Fibroblast of lung (primary cell): ENCODE data around the gene SSX5. TPM values are rescaled to one million over a fixed set of nuclear protein-coding genes. Genes with fewer than 3 reads are reported as not detected.
"Not testable (repeated sequence)": the region's sequence is repeated elsewhere in the genome, so short reads cannot be mapped to it uniquely, and the experiment has no call there.

Experiments used
- DNase-seq, 2 donors: peaks; one replicate each; pipeline versions ENCODE4 v3.0.0 to v3.0.0-alpha.2; 2010; ENCODE audit warnings: low read depth in 2 of 2
- H2AFZ ChIP-seq: 2 replicates; pipeline ENCODE4 v1.5.1; 2012; ENCODE audit warnings: low read length, control low read depth, inconsistent platforms
- H3K27ac ChIP-seq: 2 replicates; pipeline ENCODE4 v1.5.1; 2011; ENCODE audit warnings: low read length, control low read depth; ENCODE audit not compliant: insufficient read depth
- H3K27me3 ChIP-seq: 2 replicates; pipeline ENCODE4 v1.5.1; 2011; ENCODE audit warnings: mild to moderate bottlenecking, low read length; ENCODE audit not compliant: control insufficient read depth, insufficient read depth
- H3K36me3 ChIP-seq: 2 replicates; pipeline ENCODE4 v1.5.1; 2011; ENCODE audit warnings: low read length; ENCODE audit not compliant: control insufficient read depth, insufficient read depth
- H3K4me1 ChIP-seq: 2 replicates; pipeline ENCODE4 v1.5.1; 2011; ENCODE audit warnings: low read length; ENCODE audit not compliant: control insufficient read depth, insufficient read depth; ENCODE audit errors: extremely low read depth
- H3K4me2 ChIP-seq: 2 replicates; pipeline ENCODE4 v1.5.1; 2011; ENCODE audit warnings: low read length, control low read depth; ENCODE audit not compliant: insufficient read depth; ENCODE audit errors: extremely low read depth
- H3K4me3 ChIP-seq, 4 experiments: fragments of 200-600 bp in 1 of 4; sonication (generic) in 1 of 4; replicated peaks in 1 of 4; 2 replicates each; pipeline ENCODE4 v1.5.1; 2011 to 2016; ENCODE audit warnings: low read length in 4 of 4, low read depth in 3 of 4, mild to moderate bottlenecking in 3 of 4, control low read depth in 2 of 4, inconsistent platforms in 1 of 4, mixed read lengths in 1 of 4; ENCODE audit not compliant: insufficient read depth in 1 of 4; ENCODE audit errors: control extremely low read depth in 1 of 4
- H3K79me2 ChIP-seq: 2 replicates; pipeline ENCODE4 v1.5.1; 2012; ENCODE audit warnings: mild to moderate bottlenecking, low read length, inconsistent platforms; ENCODE audit not compliant: control insufficient read depth, insufficient read depth
- H3K9ac ChIP-seq: 2 replicates; pipeline ENCODE4 v1.5.1; 2011; ENCODE audit warnings: mild to moderate bottlenecking, low read length, control low read depth; ENCODE audit not compliant: insufficient read depth
- H3K9me3 ChIP-seq: 2 replicates; pipeline ENCODE4 v1.5.1; 2012; ENCODE audit warnings: low read depth, low read length; ENCODE audit not compliant: control insufficient read depth, insufficient read depth
- H4K20me1 ChIP-seq: 2 replicates; pipeline ENCODE4 v1.5.1; 2011; ENCODE audit warnings: low read length; ENCODE audit not compliant: control insufficient read depth, insufficient read depth; ENCODE audit errors: extremely low read depth
- polyA plus RNA-seq, 2 donors: library from polyadenylated mRNA; depleted of rRNA in 1 of 2; stranded (reverse) in 1 of 2; unstranded in 1 of 2; fragments of >200 nt; gene quantifications; 2 replicates each; pipeline ENCODE4 v1.2.1, GENCODE V29; 2011 to 2012; ENCODE audit warnings: missing spikeins in 1 of 2
- total RNA-seq: library from RNA; depleted of rRNA; stranded (reverse); fragments of >200 nt; gene quantifications from 2 replicates; pipeline ENCODE4 v1.2.1, GENCODE V29; 2014

The SSX5 gene
- total and polyA plus RNA-seq, 2 donors (not counting 1 experiment from before 2014, with no cell fraction given), result not detected

GRCh38 chrX:48139076-48139475 lies 57.5 kb downstream of the SSX5 start:
- H3K36me3 ChIP-seq, result not testable (repeated sequence)

More at GRCh38 chrX:48139076-48139475, 57.5 kb downstream of the SSX5 start:
- not testable (repeated sequence) for H3K4me1 ChIP-seq, H3K27ac ChIP-seq, H3K9ac ChIP-seq, H3K4me2 ChIP-seq, DNase-seq, H4K20me1 ChIP-seq, H3K27me3 ChIP-seq, H2AFZ ChIP-seq, H3K79me2 ChIP-seq, H3K4me3 ChIP-seq, H3K9me3 ChIP-seq

Other genes starting within 250 kb of the SSX5 start
- gene ZNF182, start 192.8 kb downstream of the SSX5 start, total RNA-seq, result 3.6 and 4.5 TPM in 2 replicates
- 1.6 and 2.1 TPM in 2 replicates for gene ZNF182, start 192.8 kb downstream of the SSX5 start, polyA plus RNA-seq
- not detected in 2 replicates for gene SPACA5, start 189.8 kb downstream of the SSX5 start, total RNA-seq
- not detected in 2 replicates for gene SPACA5, start 189.8 kb downstream of the SSX5 start, polyA plus RNA-seq
- gene ZNF630, start 125.2 kb downstream of the SSX5 start, total RNA-seq, result 2.1 and 4.3 TPM in 2 replicates
- 0.32 and 0.59 TPM in 2 replicates for gene ZNF630, start 125.2 kb downstream of the SSX5 start, polyA plus RNA-seq
- not detected in 2 replicates for gene SPACA5B, start 66.2 kb downstream of the SSX5 start, total RNA-seq
- not detected in 2 replicates for gene SPACA5B, start 66.2 kb downstream of the SSX5 start, polyA plus RNA-seq
- not detected in 2 replicates for gene SSX1, start 58.6 kb upstream of the SSX5 start, total RNA-seq
- gene SSX1, start 58.6 kb upstream of the SSX5 start, polyA plus RNA-seq, result not detected in 2 replicates
- gene SSX3, start 159.9 kb upstream of the SSX5 start, total RNA-seq, result not detected in 2 replicates
- not detected in 2 replicates for gene SSX3, start 159.9 kb upstream of the SSX5 start, polyA plus RNA-seq
- not detected in 2 replicates for gene SSX4, start 186.7 kb upstream of the SSX5 start, total RNA-seq
- gene SSX4, start 186.7 kb upstream of the SSX5 start, polyA plus RNA-seq, result not detected in 2 replicates
- gene SSX4B, start 215.2 kb upstream of the SSX5 start, total RNA-seq, result not detected in 2 replicates
- gene SSX4B, start 215.2 kb upstream of the SSX5 start, polyA plus RNA-seq, result not detected in 2 replicates